NCI-H2171 (cell line): ENCODE measurements around the gene LHFPL4.

Source experiments
- DNase-seq: peaks from one replicate; lab custom pipeline; 2025; lab: John Stamatoyannopoulos, UW

Gene LHFPL4

DNA sequence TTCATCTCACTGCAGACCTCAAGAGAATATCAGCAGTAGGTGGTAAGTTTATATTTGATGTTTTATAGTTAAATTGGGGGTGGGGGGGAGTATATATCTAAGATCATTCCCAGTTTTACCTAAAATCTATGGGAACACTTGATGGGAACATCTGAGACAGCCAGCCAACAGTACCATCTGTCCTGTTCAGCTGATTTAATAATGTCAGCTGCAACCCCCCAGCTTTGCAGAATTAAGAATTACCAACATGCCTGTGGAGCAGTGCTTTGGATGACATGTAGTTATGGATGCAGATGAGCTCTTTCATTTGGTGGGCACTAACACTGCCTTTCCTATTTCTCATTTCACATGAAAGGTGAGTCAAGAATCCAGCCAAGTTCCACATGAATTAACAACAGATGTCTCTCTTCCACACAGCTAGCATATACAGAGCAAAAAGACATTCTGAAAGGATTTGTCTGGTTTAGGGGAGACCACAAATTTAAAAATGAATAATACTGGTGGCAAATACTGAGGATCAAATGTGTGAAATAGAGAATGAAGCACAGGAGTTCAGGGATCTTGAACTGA is 80.0 kb downstream of the LHFPL4 start:
- DNase-seq: no peak

DNA sequence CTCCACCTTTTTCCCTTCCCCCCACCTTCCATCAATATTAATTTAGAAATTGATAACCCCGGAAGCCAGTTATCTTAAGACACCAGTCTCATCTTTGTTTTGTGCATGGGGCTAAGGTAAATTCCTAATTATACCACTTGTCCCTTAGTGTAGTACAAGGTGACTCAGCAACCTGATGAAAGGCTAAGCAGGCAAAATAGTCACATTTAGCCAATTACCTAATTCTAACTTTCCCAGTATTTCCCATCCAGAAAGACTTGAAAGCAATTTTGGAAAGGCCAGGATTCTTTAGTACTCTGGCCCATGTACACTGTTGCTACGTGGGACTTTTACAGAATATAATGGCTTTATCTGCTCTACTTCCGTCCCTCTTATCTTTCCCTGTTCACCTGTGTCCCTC is 83.6 kb downstream of the LHFPL4 start:
- no peak for DNase-seq

DNA sequence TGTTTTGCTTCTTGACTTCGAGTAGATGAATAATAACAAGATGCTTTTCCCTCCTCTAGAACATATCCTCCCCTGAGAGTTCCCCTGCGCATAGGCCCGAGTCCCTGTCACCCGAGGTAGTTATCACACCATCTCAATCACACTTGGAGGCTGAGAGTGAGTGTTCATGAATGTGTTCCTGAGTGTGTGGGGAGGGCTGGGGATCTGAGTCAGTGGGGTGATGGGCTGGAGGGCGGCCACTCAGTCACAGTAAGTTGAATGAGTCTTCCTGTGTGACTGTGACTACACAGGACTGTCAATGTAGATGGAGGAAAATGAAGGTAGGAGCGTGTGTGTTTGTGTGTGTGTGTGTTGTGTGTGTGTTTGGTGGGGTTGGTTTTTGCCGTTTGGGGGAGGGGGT is 85.2 kb downstream of the LHFPL4 start:
- no peak for DNase-seq

DNA sequence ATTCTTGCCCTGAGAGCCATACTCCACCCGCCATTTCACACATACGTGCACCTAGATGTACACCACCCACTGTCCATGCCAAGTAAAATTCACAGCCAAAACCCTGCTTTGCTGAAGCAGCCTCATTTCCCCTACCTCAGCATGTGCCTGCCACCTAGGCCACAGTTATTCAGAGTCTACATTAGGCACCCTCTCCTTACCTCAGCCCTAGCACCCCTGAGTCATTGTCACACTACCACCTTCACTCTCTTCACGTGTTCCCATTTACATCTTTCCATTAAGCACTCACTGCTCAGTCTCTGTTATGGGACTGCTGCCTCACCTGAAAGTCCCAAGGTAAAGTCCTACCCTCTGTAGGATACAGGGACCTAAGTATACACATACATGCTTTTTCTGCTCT is 86.2 kb downstream of the LHFPL4 start:
- DNase-seq: no peak

DNA sequence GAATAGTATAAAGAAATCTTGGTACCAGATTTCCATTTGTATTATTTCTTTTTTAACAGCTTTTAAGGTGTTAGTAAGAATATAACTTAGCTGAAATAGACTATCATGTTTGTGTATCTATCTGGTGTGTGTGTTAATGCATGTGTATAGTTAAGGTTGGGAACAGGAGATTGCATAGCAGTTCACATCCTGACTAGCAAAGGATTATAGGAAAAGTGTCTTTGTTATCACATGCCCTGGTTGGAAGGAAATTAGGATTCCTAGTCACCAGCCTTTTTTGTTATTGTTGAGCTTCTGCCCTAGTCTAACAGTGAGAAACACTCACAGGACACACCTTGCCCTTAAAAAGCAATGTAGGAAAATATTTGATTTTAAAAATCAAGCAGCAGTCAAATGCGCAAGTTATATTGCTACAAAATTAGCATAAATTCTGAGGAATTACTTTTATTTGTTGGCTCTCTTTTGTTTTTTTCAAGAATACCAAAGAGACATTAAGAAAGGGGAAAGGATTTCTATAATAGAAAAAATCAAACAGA is 98.0 kb downstream of the LHFPL4 start:
- DNase-seq: no peak

DNA sequence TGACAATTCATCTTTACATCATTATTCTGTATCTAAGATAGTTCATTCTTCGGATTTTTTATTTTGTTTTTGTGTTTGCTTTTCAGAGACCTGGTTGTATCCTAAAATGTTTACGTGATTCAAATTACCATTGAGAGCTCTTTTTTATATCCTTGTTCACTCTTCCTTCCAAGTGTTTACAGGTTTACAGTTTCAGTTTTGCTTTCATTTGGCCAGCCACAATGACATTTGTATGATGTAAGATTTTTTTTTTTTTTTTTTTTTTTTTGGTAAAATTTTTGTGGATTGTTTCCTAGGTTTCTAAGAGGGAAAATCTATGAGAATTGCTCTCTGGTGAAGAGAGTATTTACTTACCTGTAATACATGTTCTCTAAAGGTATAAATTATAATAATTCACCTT is 101.2 kb downstream of the LHFPL4 start:
- no peak for DNase-seq

DNA sequence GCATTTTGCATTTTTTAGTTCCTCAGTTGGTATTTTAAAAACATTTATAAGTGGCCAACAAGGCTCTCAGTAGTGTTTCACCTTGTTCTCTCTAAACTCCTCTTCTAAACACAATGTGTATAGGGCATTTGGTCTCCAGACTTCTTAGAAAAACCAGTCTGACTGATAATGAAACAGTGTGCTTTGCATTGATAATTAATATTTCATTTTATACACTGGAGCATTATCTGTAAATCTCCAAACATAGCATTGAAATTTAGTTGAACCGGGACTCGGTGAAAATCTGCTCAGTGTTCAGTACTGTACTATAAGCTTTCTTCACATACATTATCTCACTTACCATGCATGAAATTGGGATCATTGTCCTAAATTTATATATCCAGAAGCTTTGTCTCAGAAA is 102.6 kb downstream of the LHFPL4 start:
- no peak for DNase-seq

DNA sequence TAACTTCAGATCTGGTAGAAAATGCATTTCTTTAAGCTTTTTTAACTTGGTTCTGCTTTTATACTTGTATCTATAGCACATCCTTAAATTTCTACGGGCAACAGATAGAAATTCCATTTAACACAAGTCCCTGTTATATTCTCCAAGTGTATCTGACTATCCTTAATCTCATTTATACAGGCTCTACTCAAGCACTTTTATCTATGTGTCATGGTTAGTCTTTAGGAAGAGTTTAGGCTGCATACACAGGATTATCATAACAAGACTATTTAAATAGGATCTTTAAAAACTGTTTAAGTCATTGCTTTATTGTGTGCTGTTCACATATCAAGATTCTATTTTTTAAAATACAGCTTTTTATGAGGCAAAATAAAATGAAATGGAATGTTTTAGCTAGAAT is 103.5 kb downstream of the LHFPL4 start:
- DNase-seq: no peak

DNA sequence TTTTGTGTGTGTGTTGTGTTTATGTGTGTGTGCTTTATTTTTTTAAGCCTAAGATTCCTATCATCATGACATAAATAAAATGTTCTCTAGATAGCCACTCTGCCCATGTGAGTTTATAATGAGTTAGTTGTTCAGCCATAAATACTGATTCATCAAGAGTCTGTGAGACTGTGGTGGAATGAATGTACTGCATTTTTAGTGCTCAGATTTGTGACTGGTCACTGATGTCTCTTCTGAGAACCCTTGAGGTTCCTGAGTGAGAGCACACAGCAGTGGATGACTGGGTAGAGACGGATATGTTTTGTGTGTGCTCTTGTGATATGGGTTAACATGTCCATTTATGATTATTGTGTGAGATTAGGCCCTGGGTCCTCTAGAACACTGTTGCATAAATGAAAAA is 105.0 kb downstream of the LHFPL4 start:
- no peak for DNase-seq
